HG03066 (cell line): ENCODE results near the gene LRBA.
"Not testable (repeated sequence)": the region's sequence is repeated elsewhere in the genome, so short reads cannot be mapped to it uniquely, and the experiment has no call there.

ENCODE experiments used
- ATAC-seq: cut with Tn5 transposase; IDR thresholded peaks from one replicate; pipeline ENCODE4 v1.9.1; 2021; ENCODE audit warnings: low read depth; ENCODE audit not compliant: unreplicated experiment

The LRBA gene

GRCh38 chr4:150683775-150684350 lies 331.2 kb downstream of the LRBA start:
- ATAC-seq: no peak

DNA sequence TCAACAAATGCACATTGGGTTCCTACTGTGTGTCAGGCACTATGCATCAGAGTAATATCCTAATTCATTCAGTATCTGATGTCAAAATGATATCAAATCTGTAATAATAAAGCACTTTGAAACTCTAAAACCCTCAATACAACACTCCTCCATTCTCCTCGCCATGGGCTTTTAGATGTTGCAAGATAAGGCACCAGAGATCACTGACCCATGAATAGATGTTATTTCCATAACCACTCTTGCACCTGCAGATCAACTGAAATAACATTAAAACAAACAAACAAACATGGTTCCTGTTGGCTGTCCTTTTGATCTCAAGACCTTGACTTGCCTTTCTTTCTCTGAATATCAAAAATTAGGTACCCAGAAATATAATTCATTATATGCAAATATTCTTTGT lies 333.0 kb downstream of the LRBA start:
- ATAC-seq: no peak

- no peak for ATAC-seq
Observed at GRCh38 chr4:150681063-150681462, 334.0 kb downstream of the LRBA start.

- ATAC-seq: no peak
Observed at GRCh38 chr4:150680651-150681050, 334.4 kb downstream of the LRBA start.

DNA sequence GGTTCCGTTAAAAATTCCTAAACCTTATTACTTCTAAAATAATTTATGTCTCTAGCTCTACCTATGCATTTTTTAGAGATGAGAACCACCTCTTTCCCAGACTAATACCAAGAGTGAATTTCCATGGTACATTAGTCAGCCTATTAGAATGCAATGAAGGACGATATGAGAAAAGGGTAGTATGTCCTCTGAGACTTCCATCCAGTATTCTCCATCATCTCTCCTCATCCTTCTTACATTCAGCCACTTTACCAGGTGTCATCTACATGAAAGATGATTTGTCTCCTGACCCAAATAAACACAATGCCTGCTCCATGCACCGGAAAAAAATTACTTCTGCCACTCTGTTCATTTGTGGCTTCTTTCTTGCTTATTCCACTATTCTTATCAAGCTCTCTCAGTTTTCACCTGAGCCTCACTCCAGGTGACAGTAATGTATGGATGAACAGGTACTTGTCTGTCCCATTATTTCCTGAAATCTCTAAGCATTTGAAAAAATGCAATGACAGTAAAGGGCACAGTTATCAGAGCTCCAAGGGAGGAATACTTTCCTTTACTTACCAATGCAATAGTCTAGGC lies 335.2 kb downstream of the LRBA start:
- no peak for ATAC-seq

DNA sequence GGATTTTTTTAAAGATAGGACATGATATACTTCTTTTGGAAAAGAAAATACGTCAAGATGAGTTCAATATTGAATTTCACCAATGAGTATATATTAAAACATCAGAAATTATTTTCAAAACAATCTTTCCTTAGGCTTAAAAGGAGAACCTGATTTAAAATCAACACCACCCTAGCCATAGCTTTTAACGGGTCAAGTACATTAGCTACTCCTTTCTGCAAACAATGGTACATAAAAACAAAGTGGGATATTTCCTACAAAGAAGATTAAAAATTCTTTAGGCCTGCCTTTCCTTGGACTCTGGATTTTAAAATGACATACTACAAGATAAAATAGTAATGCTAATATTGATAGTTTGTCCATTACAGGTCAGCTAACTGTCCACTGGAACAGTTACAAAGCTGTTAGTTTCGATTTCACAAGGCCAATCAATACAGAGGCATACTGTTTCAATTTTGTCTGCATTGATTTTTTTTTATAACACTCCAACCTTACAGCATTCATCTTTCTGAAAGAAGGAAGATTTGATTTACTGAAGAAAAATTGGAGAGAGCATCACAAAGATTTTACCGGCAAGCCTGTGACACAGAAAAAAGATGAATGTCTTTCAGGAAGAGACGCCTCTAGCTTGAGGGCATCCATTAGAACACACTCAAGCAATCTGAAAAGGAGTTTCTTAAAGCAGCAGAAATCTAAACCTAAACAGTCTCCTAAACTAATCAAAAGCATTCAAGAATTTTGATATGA lies 335.9 kb downstream of the LRBA start:
- ATAC-seq: no peak

- ATAC-seq: no peak
Observed at GRCh38 chr4:150673793-150674192, 341.3 kb downstream of the LRBA start.

- ATAC-seq: no peak
Observed at GRCh38 chr4:150668824-150669223, 346.3 kb downstream of the LRBA start.

GRCh38 chr4:150664935-150665334 lies 350.1 kb downstream of the LRBA start:
- no peak for ATAC-seq

GRCh38 chr4:150662686-150663085 lies 352.4 kb downstream of the LRBA start:
- ATAC-seq: no peak

DNA sequence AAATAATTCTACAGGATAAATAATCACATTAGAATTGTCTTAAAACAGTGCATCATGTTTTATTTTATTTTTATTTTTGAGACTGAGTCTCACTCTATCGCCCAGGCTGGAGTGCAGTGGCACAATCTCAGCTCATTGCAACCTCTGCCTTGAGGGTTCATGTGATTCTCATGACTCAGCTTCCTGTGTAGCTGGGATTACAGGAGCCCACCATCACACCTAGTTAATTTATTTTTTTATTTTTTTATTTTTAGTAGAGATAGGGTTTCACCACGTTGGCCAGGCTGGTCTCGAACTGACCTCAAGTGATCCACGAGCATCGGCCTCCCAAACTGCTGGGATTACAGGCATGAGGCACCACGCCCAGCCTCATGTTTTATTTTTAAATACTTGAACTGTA lies 353.5 kb downstream of the LRBA start:
- ATAC-seq: not testable (repeated sequence)

- ATAC-seq: not testable (repeated sequence)
Observed at GRCh38 chr4:150658258-150658657, 356.8 kb downstream of the LRBA start.

- no peak for ATAC-seq
Observed at GRCh38 chr4:150656891-150657290, 358.2 kb downstream of the LRBA start.

- ATAC-seq: no peak
Observed at GRCh38 chr4:150650751-150651150, 364.3 kb downstream of the LRBA start.

DNA sequence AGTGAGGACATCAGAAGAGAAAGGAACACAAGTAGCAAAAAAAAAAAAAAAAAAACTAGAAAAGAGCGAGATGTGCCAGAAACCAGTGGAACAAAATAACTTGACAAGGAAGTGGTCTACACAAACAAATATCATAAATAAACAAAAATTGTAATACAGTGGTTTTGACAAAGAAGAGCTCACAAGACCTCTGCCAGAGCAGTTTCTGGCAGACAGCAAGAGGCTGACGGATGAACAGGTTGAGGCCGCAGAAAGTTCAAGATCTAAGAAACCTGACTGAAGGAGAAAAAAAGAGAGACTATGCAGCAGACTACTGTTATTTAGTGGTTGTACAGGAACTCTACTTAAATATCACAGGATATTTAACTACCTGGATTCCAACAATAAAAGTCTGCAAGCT lies 367.0 kb downstream of the LRBA start:
- no peak for ATAC-seq

GRCh38 chr4:150647008-150647407 lies 368.1 kb downstream of the LRBA start:
- no peak for ATAC-seq

GRCh38 chr4:150641612-150642011 lies 373.5 kb downstream of the LRBA start:
- ATAC-seq: no peak

- no peak for ATAC-seq
Observed at GRCh38 chr4:150632639-150633038, 382.4 kb downstream of the LRBA start.

DNA sequence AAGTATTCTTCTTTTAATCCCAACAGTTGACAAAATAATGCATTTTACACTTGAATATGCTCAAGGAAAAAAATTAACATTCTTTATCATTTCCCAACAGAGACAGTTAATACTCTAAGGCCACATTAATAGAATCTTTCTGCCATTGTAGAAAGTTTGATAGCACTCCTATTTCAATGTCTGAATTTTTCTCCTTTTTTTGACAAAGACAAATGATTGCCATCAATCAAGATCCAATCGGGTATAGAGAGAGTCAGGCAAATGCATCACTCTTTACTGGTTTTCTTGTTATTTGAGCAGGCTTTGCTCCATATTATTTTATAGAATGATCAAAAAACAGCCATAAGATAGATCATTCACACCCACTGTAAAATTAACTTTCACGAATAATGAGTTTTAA lies 387.0 kb downstream of the LRBA start:
- ATAC-seq: no peak

DNA sequence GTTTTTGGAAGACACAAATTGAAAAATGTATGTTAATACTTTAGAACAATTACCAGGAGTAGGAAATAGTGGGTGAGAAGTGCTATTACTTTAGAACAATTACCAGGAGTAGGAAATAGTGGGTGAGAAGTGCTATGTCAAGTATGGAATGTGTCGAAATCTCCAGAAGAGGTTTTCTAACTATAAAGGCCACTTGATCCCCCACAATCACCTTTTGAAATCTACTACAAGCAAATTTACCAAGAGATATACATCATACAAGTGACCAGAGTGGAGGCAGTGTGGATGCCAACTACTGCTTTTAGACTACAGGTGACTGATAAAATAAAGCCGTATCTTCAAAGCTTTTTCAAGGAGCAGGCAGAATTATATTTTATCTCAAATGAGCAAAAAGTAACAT lies 390.1 kb downstream of the LRBA start:
- no peak for ATAC-seq

- no peak for ATAC-seq
Observed at GRCh38 chr4:150624055-150624454, 391.0 kb downstream of the LRBA start.

DNA sequence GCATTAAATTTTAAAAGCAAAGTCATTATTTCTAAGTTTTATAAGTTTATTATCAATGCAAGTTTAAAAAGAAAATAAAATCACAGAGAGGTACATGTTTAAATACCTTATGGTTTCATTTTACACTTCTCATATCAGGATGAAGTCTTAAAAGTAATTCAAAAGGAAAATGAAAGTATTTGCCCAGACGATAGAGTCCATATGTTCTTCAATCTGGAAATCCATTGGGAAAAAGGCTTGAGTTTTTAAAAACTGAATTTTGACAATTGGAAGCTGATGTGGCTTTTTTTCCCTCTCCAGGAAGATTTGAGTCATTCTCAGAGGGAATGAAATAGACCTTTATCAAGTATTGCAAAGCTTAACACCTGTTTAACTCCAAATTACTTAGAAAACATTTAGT lies 396.0 kb downstream of the LRBA start:
- ATAC-seq: no peak
